Kidney (tissue), 14 donors: ENCODE results near the gene HCAR2. TPM values are rescaled to one million over a fixed set of nuclear protein-coding genes. Genes with fewer than 3 reads are reported as not detected.
A peak's percentile ranks its signal among the peaks of the same experiment; 100 is the strongest.
"Not testable (repeated sequence)": the region's sequence is repeated elsewhere in the genome, so short reads cannot be mapped to it uniquely, and the experiment has no call there.

Source experiments
- DNase-seq, 5 donors: peaks; one replicate each; pipeline ENCODE4 v3.0.0-alpha.2; 2013 to 2020
- FAIRE-seq: peaks from 2 replicates; lab custom pipeline; 2012; peaks lifted over from hg19 to GRCh38; lab: Jason Lieb, UNC
- H3K27ac ChIP-seq, 2 donors: one replicate each; pipeline ENCODE4 v1.7.0; 2013; ENCODE audit warnings: low read depth in 2 of 2, low read length in 2 of 2, inconsistent platforms in 1 of 2
- H3K27me3 ChIP-seq: one replicate; pipeline ENCODE4 v1.7.1; 2013; ENCODE audit warnings: low read length, inconsistent platforms; ENCODE audit not compliant: control insufficient read depth, insufficient read depth
- H3K36me3 ChIP-seq, 3 donors: one replicate each; pipeline versions ENCODE4 v1.7.0 to v1.7.1; 2013; ENCODE audit warnings: low read length in 3 of 3, control low read depth in 1 of 3, inconsistent platforms in 1 of 3; ENCODE audit not compliant: insufficient read depth in 3 of 3, control insufficient read depth in 2 of 3
- H3K4me1 ChIP-seq, 3 donors: one replicate each; pipeline versions ENCODE4 v1.7.0 to v1.7.1; 2013; ENCODE audit warnings: low read length in 3 of 3, inconsistent platforms in 1 of 3, low read depth in 1 of 3; ENCODE audit not compliant: control insufficient read depth in 2 of 3, insufficient read depth in 2 of 3
- H3K4me3 ChIP-seq, 3 donors: one replicate each; pipeline versions ENCODE4 v1.7.0 to v1.8.1; 2013; ENCODE audit warnings: low read length in 3 of 3, control low read depth in 1 of 3, inconsistent platforms in 1 of 3
- H3K9ac ChIP-seq, 3 donors: one replicate each; pipeline versions ENCODE4 v1.7.0 to v1.7.1; 2013; ENCODE audit warnings: low read length in 3 of 3, control low read depth in 1 of 3, inconsistent platforms in 1 of 3
- H3K9me3 ChIP-seq, 3 donors: one replicate each; pipeline versions ENCODE4 v1.7.0 to v1.7.1; 2013; ENCODE audit warnings: low read length in 3 of 3, control low read depth in 1 of 3, inconsistent platforms in 1 of 3; ENCODE audit not compliant: control insufficient read depth in 2 of 3, insufficient read depth in 1 of 3
- CTCF ChIP-seq: IDR thresholded peaks from 3 replicates; pipeline ENCODE4 v1.5.1; 2012; ENCODE audit warnings: mild to moderate bottlenecking, moderate library complexity, borderline replicate concordance; ENCODE audit not compliant: insufficient read depth; ENCODE audit errors: extremely low read depth
- intact Hi-C: fragments of 100-400 bp; cut with DNase I; formaldehyde crosslinking; loops from one replicate; pipeline ENCODE4 v1.11.1; 2022
- polyA plus RNA-seq: library from polyadenylated mRNA; stranded (reverse); fragments of 350-450 nt; fragmentation: Illumina TruSeq; extraction: RNeasy Lipid Tissue Mini Kit (QIAGEN cat#74804); gene quantifications from one replicate; pipeline ENCODE4 v1.2.3, GENCODE V29; 2014; ENCODE audit warnings: low read depth, low replicate concordance; ENCODE audit not compliant: insufficient read depth
- total RNA-seq: library from RNA; stranded (reverse); fragmentation: NEBNext Ultra II Directional; extraction: Animal tissue kit (Norgen Biotek cat#: 25700); gene quantifications from one replicate; pipeline ENCODE4 v1.2.1, GENCODE V29; 2021
- donor health status: control.
- donor health status: control.
- donor health status: control.
- donor health status: control.
- donor health status: control.
- donor health status: DM: yes; HTN: yes; CAD: no.
- donor health status: Normal renal cell carcinoma (clear cell type).

HCAR2 gene
- total and polyA plus RNA-seq, 2 donors from 2014 or later: not detected

GRCh38 chr12:122721057-122721545, 17.9 kb upstream of the HCAR2 start:
- DNase-seq: peak in 2 of 5 donors; percentile 17 to 48
- FAIRE-seq: no peak

GRCh38 chr12:122716658-122717057, 13.5 kb upstream of the HCAR2 start, which contains the start of gene HCAR3:
HCAR3 (minus strand) TSS chr12:122716811; CDS start chr12:122716737, 74 bp downstream.
- H3K9ac ChIP-seq, H3K36me3 ChIP-seq, intact Hi-C loops, H3K27me3 ChIP-seq, H3K9me3 ChIP-seq, DNase-seq, H3K4me3 ChIP-seq, H3K4me1 ChIP-seq, FAIRE-seq, H3K27ac ChIP-seq: not testable (repeated sequence)

More at GRCh38 chr12:122721057-122721545, 17.9 kb upstream of the HCAR2 start:
- Histone ChIP-seq H3K4me3 (no peak overlapping the region), H3K9ac (no peak overlapping the region), H3K27me3 (no peaks in the 10 kb centered on the region), H3K36me3 (no peaks in the 10 kb centered on the region), H3K4me1 (no peaks in the 10 kb centered on the region), H3K9me3 (no peaks in the 10 kb centered on the region), H3K27ac (no peak overlapping the region)
- TF ChIP-seq CTCF: no peak
- intact Hi-C loops: no loop called here

- H3K27ac ChIP-seq, H3K9me3 ChIP-seq, intact Hi-C loops, H3K9ac ChIP-seq, FAIRE-seq, DNase-seq, H3K4me3 ChIP-seq, H3K27me3 ChIP-seq, H3K4me1 ChIP-seq, H3K36me3 ChIP-seq: not testable (repeated sequence)
These were observed 12.1 kb upstream of the HCAR2 start for GRCh38 chr12:122715211-122715610.

GRCh38 chr12:122713491-122714188, 10.5 kb upstream of the HCAR2 start:
- H3K9ac ChIP-seq, H3K27me3 ChIP-seq, H3K9me3 ChIP-seq, DNase-seq, H3K4me1 ChIP-seq, H3K4me3 ChIP-seq, H3K27ac ChIP-seq, intact Hi-C loops, FAIRE-seq, H3K36me3 ChIP-seq: not testable (repeated sequence)

GRCh38 chr12:122711266-122711665, 8.1 kb upstream of the HCAR2 start:
- H3K27ac ChIP-seq, H3K4me1 ChIP-seq, H3K36me3 ChIP-seq, intact Hi-C loops, DNase-seq, H3K9ac ChIP-seq, H3K9me3 ChIP-seq, H3K4me3 ChIP-seq, FAIRE-seq, H3K27me3 ChIP-seq: not testable (repeated sequence)

GRCh38 chr12:122710341-122710740, 7.2 kb upstream of the HCAR2 start:
- H3K4me3 ChIP-seq, DNase-seq, H3K4me1 ChIP-seq, intact Hi-C loops, H3K27ac ChIP-seq, H3K9ac ChIP-seq, H3K27me3 ChIP-seq, H3K9me3 ChIP-seq, H3K36me3 ChIP-seq, FAIRE-seq: not testable (repeated sequence)

GRCh38 chr12:122709287-122709686, 6.1 kb upstream of the HCAR2 start:
- H3K9ac ChIP-seq, H3K9me3 ChIP-seq, H3K27ac ChIP-seq, FAIRE-seq, H3K4me3 ChIP-seq, DNase-seq, H3K36me3 ChIP-seq, H3K4me1 ChIP-seq, H3K27me3 ChIP-seq, intact Hi-C loops: not testable (repeated sequence)
